Measurements from ENCODE around the gene NOS1AP.

NOS1AP gene

GRCh38 chr1:162139211-162139610 lies 69.7 kb downstream of the NOS1AP start:
- DNase-seq = no peak

DNA sequence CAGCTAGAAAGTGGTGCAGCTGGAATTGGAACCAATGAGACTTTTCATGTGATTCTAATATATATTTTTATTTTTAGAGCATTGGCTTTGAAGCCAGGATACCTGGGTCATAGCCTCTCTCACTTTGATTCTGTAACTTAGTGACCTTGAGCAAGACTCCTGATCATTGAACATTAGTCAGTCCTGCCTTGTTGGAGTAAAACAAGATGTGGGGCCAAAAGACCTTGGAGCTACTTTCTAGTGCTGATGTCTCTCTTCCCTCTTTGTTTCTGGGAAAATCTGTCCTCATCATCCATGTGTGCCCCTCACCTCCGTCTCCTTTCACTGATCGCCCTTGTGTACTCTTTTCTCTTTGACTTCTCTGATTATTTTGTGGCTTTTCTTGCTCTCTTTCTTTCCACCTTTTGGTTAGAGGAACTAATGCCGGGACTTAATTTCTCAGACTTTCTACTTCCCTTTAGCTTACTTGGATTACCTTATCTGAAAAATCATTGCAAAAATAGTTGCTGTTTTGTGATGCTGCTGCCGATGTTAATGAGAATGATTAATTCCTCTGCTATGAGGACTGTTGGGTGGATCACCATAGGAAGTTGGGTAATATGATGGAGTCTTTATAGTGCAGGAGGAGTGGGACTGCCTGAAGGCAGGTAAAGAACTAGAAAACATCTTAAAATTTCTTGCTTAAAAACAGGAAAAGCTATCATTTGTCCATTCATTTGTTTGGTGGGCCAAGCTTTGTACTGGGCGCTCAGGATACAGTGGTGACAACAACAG lies 72.0 kb downstream of the NOS1AP start:
- no peak for DNase-seq

- DNase-seq = no peak
Measured at GRCh38 chr1:162142968-162143367, 73.5 kb downstream of the NOS1AP start.

- no peak for DNase-seq
Measured at GRCh38 chr1:162144268-162144667, 74.8 kb downstream of the NOS1AP start.

DNA sequence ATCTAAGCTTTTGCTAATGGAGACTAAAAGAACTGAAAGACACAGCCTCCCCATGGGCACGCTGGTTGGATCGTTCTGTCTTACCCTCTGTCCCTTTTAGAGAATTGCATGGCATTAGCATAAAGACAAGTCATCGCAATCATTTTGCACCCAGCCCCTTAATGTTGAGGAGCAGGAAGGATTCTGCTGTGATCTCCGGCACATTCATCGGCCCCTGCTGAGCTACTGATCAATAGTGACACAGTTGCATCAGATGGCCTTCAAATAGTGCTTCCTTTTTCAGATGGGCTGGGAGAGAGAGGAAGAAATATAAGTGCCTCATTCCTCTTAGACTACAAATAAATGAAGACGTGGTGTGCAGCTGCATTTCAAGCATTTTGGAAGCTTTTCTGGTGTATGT lies 75.4 kb downstream of the NOS1AP start:
- DNase-seq = no peak

DNA sequence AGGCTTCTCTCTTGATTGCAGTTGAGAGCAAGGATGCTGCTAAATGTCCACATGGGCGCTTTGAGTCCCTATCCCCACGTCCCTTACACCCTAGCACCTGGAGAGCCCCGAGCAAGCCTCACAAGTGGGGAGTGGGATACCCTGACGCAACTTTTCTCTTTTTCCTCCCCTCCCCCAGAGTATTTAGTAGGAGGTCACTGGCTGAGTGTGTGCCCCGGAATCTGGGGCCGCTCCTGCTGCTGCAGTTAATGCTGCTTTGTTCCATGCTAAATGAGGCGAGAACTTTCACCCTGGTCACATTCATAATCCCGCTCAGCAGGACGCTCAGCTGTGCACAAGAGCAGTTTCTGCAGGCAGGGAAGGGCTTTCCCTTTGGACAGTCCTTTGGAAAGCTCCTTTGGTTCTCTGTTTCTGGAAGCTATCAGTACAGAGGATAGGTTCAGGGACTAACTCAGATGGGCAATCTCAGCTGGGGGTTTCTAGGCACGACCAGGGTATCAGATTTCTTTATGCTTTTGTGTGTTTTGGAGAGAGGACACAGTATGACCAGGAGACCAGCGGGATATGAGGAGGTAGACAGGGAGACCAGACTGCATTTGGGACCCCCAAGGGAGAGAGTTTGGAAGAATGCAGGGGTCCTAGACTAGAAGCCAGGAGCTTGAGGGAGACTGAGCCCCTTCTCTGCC lies 75.9 kb downstream of the NOS1AP start:
- no peak for DNase-seq

DNA sequence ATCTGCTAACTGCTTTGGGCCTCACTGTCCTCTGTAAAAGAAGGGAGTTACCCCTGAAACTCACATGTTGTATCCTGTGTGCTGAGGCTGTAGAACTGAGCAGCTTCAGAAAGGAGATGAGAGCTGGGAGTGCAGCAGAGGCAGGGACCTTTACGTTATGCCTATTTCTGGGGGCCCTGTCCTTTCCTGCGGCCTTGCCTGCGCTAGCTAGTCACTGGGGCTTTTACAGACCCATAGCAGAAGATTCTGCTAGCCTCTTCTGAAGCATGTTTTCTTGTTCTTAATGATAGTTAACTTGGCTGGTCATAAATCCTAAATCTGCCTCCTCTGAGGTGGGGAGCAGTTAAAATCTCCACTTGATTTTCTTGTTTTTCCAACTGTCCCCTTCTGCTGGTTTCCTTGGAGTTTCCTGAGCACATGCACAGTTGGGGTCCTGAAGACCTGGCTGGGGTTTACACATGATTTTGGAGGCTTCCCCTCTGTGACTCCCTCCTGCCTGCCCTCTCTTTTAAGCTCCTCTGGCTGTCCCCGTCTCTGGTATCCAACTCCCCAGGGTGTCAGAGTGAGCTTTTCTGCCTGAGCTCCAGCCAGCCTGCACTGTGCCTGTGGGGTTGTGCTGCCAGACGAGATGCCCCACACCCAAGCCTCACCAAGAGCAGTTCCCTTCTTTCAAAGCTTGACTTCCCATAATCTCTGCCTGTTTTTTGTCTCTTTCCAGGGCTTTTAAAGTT lies 76.6 kb downstream of the NOS1AP start:
- no peak for DNase-seq

DNA sequence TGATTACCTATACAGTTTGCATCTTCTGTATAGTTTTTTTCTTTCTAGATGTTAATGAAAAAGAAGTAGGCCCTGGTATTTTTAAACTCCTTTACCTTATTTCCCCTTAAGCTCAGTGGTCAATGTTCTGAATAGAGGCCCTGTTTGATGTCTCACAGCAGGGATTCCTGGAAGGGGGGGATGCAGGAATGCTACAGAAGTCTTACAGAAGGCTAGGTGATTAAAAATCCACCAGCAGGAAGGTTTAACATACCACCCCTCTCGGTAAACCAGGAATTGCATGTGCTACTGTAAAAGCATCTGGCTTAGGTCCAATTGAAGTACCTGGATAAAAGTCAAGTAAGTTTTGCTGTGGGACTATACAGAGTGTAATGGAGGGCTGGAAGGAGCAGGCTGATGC lies 78.3 kb downstream of the NOS1AP start:
- no peak for DNase-seq

- no peak for DNase-seq
Measured at GRCh38 chr1:162150112-162150511, 80.6 kb downstream of the NOS1AP start.

DNA sequence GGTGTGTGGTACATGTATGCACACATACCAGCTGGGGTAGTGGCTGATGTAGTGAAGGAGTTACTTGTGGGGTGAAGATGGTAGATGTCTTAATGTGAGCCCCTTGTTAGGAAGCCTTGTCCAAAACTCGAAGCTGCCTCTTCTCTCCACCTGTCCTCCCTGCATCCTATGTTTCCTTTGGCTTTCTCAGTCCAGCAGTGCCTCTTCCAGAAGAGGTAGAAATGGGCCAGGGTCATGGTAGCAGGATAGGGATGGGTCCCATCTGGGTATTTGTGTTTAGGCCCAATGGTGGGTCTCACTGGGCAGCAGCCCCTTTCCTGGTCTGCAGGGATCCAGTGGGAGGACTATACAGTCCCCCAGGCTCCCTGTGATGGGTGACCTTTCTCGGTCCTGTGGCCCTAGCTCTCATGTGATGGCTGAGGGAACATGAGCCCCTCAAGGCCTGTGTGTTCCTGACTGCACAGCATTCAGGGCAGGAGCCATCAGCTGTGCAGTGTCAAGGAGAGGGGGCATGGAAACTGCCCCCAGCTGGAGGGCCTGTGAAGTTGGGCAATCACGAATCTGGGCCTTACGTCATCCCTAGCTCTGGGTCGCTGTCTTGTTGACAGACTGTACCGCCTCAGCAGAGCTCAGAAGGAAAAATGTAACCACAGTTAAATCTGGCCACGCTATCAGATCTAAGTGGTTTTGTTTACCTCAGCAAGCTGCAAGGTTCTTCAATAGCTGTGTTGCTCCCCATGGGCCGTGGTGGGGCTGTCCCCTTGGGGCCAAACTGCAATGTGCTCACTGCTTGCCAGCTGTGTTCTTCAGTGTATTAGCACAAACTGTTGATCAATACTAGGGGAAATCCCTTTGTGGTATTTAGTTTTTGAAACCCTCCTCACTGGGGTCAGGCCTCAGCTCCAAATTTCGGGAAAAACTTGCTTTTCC lies 82.7 kb downstream of the NOS1AP start:
- DNase-seq = no peak

- no peak for DNase-seq
Measured at GRCh38 chr1:162153374-162153773, 83.9 kb downstream of the NOS1AP start.

GRCh38 chr1:162157469-162157868 lies 88.0 kb downstream of the NOS1AP start:
- DNase-seq = no peak

GRCh38 chr1:162158624-162159271 lies 89.3 kb downstream of the NOS1AP start:
- DNase-seq = no peak

- DNase-seq = no peak
Measured at GRCh38 chr1:162159515-162159914, 90.0 kb downstream of the NOS1AP start.

DNA sequence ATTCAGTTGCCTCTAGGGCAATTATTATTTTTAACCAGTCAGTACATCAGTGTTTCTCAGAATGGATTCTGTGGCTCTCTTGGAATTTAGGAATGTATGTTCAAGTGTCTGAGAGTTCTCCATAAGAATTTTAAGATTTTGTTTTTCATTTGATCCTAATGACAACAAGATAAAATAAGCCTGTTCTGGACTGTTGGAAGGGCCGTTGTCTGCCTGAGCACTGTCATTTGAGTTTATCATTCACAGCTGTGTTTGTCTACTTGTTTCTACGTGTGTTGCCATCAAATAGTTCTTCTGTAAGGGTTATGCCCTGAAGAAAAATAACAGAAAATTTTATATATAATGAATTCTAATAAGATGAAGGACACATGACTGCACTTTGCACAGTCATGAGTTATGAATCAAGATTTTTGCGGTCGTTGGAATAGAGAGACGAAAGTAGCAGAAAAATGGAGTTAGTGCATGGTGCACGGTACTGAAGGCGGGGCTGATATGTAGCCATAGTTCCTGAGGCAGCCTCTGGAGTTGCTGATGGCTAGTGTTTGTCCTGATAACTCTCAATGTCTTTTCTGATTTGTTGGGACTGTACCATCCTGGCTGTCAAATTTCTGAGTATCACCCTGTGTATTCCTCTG lies 92.5 kb downstream of the NOS1AP start:
- DNase-seq = no peak

DNA sequence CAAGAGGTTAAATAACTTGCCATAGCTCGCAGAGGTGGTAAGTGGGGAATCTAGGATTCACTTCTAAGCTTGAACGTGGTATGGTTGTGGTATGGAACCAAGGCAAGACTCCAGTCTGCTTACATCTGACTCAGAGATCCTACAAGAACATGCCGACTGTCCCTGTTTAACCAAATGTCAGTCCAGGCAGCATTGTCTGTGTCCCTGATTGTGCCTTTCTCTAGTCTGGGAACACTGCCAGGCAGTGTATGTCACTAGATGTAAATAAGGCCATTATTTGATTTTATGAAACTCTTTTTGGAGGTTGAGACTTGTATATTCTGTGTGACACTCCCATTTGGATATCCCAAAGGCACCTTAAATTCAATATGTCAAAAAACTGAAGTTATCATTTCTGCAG lies 96.0 kb downstream of the NOS1AP start:
- no peak for DNase-seq

DNA sequence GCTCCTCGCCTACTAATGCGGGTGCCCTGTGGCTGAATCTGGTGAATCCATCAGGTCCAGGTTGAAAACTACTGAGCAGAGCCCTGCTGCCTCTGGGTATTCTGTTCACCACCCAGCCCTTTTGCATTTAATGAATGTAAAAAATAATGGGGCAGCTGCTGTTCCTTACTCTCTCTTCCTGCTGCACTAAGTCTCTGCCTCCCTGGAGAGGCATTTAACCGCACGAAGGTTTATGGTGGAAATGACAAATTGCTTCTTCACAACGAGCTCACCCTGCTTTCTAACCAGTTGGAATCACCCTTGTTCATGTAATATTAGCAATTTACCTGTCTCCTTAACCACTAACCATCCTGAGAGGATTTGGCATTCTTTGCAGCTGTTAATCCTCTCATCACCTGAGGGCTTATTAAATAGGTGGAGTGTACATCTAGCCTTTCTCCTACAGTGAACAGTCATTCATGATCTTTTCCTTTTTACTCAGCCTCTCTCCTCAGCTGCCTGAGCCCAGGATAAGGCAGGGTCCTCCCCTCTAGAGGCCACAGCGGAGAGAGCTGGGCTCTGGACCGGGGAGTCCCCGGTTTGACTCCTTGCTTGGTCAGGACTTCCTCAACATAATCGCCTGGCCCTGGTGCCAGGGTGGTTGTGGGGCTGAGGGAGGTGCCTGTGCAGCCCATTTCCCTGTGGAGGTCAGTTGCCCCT lies 97.6 kb downstream of the NOS1AP start:
- no peak for DNase-seq

DNA sequence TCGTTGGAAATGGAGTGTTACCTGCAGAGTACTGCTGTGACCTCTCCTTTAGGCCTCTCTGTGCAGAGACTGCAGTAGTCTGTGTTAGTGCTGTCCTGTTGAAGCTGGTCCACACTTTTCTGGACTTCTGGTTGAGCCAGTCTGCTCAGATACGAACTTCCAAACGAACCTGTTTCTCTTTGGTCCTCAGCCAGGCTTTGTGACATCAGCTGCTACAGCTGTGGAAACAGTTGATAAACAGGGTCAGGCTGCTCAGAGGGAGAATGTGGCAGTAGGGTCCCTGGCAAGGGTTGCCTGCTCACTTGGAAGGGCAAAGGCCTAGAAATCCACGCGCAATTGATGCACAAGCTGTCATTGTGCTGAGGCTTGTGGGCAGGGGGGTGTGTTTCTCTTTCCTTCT lies 98.8 kb downstream of the NOS1AP start:
- no peak for DNase-seq

DNA sequence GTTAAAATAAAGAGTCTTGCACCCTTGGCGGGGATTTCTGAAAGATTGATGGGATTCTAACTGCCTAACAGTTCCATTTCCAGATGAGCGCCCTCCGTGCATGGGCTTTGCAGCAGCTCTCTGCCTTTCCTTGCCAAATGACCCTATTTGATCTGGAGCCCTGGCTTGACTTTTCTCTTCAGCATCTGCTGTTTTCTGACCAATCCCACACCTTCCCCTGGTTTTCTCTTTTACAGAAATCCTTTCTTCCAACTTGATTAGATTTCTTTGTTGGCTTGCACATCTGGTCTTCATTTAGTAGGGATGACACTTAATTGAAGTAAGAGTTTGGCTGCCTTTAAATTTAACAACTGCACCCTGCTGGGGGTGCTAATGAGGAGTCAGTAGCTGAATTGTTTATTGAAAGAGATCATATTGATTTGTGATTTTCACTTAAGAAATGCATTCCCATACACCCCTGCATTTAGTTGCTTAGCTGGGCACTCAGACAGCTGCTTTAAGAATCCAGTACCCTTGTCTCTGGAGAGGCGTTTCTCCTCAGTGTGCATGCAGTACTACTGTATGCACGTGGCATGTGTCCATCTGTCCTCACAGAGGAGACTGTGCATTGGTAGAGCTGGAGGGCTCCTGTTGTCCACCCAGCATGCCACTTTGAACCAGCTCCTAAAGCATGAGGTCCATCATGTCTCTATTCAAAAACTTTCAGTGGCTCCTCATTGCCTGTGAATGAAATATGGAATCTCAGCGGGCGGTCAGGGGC lies 99.7 kb downstream of the NOS1AP start:
- no peak for DNase-seq

DNA sequence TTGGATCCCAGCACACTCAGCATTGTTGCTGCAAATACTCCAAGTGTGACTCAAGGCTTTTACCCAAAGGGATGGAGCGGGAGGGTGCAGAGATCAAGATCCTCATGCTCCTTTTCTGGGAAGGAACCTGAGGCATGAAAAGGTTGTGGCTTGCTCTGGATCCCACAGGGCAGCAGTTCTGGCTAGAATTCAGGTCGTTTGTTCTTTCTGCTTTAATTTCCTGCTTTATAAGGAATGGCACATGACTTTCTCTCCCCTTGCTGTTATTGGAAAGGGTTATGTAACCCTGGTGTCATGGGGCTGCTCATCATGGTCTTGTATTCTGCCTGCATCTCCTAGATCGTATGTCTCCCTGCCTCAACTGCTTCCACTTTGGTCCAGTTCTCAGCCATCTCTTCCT lies 101.6 kb downstream of the NOS1AP start:
- no peak for DNase-seq
